Epithelial cell of prostate (primary cell): ENCODE measurements around the gene HCRTR2.
"Not testable (repeated sequence)": the region's sequence is repeated elsewhere in the genome, so short reads cannot be mapped to it uniquely, and the experiment has no call there.

Experiments
- DNase-seq: peaks from one replicate; pipeline ENCODE4 v3.0.0-alpha.2; 2011; ENCODE audit warnings: low read depth, low spot score
- H3K27ac ChIP-seq: fragments of 450-650 bp; 2 replicates; pipeline ENCODE4 v1.5.1; 2017; ENCODE audit warnings: mild to moderate bottlenecking

HCRTR2 gene

DNA sequence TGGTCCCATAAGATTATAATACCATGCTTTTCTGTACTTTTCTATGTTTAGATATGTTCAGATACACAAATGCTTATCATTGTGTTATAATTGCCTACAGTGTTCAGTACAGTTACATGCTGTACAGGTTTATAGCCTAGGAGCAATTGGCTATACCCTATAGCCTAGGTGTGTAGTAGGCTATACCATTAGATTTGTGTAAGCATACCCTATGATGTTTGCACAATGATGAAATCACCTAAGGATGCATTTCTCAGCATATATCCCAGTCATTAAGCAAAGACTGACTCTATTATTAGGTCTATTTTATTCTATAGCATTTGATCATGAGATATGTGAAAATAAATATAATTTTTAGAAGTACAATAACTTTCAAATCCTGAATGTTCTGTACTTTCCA, 36.6 kb downstream of the HCRTR2 start:
- no peak for DNase-seq

DNA sequence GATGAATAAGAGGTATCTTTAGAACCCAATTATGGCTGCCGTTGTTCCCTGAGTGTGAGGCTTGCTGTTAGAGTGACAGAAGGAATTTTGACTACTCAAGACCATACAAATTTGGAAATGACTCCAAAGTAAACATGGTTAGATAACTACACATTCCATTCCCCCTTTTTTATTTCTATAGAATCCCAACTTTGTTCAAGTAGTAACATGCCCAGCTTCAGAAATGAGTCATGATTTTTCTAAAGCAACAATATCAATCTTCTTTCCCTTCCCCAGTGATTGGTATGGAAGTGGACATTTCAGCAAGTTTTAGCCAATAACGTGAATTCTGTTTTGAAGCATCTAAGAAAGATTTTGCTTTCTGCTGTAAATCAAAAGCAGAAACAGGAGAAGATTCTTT, 37.8 kb downstream of the HCRTR2 start:
- no peak overlapping the region for H3K27ac ChIP-seq
- no peak for DNase-seq

More for the DNA sequence above, 36.6 kb downstream of the HCRTR2 start:
- H3K27ac ChIP-seq: no peak overlapping the region

DNA sequence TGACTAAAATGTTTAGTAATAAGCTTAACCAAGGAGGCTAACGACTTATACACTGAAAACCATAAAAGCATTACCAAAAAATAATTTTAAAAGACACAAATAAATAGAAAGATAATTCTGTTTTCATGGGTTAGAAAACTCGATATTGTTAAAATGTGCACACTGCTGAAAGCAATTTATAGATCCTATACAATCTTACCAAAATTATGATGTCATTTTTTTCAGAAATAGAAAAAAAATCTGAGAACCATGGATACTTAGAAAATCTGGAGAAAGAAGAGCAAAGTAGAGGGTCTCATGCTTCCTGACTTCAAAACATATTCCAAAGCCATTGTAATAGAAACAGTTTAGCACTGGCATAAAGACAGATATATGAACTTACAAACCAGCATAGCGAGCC, 46.6 kb downstream of the HCRTR2 start:
- DNase-seq: no peak

DNA sequence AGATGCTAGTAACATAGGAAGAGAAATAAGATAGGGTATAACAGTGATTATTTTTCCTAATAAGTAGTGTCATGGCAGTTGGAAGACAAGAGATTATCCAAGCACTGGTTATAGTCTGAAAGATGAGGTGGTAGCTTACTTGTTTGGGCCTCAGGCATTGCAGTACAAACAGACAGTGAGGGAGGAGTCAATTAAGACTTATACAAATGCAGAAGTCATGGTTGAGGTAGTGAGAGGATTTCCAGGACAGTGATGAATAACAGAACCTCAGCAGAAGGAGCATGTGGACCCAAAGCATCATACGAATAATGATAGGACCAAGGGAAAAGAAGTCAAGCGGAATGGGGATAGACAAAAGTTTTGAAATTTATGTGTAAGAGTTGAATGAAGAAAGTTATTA, 53.5 kb downstream of the HCRTR2 start:
- no peak for DNase-seq
- H3K27ac ChIP-seq: no peak overlapping the region

More for the DNA sequence above, 46.6 kb downstream of the HCRTR2 start:
- no peak overlapping the region for H3K27ac ChIP-seq

DNA sequence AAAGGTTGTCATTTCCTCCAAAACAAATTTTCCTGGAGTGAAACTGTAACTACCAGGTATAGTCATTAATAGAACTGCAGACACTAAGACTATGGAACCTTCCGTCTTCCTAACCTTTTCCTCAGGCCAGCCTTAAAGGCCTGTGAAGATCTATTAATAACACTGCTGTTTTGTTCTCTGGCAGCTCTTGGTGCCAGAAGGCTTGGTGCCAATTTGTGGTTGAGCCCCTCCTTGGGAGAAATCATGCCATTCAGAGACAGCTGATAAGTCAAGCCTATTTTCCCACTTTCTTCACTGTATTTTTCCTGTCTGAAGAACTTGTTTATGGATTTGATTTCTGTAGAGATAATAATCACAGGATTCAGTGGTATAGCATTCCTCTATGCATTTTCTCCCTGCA, 64.8 kb downstream of the HCRTR2 start:
- H3K27ac ChIP-seq: no peak overlapping the region
- DNase-seq: no peak

DNA sequence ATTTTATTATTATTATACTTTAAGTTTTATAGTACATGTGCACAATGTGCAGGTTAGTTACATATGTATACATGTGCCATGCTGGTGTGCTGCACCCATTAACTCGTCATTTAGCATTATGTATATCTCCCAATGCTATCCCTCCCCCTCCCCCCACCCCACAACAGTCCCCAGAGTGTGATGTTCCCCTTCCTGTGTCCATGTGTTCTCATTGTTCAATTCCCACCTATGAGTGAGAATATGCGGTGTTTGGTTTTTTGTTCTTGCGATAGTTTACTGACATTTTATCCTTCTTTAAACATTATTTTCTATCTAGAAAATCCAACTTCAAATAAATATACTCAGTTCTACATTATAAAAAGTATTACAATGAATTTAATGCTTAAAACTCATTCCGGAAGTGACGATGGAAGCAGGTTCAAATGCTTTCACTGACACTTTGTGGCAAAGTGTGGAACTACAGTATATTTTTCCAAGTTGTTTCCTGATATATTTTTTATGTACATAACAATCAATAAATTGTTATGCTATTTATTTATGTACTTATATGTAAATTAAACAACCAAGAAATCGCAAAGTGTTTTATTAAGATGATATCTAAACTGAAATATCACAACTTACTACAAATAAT, 66.8 kb downstream of the HCRTR2 start:
- DNase-seq, H3K27ac ChIP-seq: not testable (repeated sequence)

DNA sequence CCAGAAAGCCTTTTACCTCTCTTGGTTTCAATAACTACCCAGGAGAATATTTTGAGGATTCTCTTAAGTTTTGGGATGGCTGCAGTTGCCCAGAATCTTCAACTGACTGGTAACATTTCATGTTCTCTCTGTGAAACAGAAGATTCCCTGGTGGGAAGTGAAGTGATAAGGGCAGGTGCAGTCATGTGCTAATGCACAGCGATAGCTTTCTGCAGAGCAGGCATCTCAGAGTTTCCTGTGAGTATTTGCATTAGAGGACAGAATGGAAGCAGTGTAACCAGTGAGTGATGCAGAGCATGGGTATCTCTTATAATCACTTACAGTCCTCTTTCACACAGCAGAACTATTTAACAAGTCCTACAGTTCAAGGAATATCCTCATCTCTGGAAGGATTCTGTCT, 76.1 kb downstream of the HCRTR2 start:
- no peak for DNase-seq
- no peak overlapping the region for H3K27ac ChIP-seq

DNA sequence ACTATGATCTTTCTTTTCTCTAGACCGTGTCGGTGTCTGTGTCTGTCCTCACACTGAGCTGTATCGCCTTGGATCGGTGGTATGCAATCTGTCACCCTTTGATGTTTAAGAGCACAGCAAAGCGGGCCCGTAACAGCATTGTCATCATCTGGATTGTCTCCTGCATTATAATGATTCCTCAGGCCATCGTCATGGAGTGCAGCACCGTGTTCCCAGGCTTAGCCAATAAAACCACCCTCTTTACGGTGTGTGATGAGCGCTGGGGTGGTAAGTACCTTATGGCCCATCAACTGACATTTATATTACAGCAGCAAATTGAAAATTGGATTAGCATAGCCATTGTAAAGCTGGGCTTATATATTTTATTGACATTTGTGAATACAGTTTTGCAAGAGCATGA, 80.8 kb downstream of the HCRTR2 start:
- DNase-seq: no peak
- no peak overlapping the region for H3K27ac ChIP-seq

DNA sequence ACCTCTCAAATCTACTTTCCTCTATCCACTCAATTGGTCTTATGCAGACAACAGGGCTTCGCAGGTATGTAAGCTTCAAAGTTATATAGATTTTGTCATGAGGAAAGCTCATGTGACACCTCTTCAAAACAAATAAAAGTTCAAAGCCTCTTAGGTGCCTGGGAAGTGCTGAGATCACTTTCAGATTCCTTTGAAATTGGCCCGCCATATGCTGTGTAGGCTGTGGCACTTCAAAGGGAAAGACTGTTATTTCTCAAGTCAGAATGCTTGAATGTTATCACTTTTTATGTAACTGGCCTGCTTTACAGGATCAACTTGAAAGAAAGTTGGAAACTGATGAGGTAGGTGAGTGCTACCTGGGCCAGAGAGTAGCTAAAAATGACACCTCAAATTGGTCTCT, 85.9 kb downstream of the HCRTR2 start:
- no peak for DNase-seq
- H3K27ac ChIP-seq: no peak overlapping the region

DNA sequence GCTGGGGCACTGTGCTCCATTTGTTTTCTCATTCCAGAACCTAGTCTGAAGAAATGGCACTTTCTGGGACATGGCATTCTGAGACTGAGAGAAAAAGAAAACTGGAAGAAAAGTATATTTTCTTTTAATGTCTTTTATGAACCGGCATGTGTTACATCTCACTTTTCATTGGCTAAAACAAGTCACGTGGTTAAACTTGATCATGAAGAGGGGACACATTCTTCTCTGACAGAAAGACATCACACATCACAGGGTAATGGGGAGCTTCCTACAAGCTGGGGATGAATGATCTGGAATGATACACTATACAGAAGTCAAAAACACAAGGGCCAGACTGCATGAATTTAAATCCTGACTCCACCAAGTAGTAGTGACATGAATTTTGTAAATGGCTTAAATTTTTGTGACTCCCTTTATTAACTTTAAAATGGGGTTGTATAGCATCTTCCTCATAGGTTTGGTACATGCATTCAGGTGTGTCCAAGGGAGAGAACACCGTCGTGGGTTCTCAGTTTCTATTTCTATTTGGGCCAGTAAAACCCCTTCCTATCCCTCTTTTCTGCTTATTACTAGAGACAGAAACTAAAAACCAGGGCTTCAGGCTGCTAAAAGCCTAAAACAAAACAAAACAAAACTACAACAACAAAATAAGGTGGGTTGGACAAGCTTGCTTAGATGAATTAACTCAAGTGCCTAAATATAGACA, 91.2 kb downstream of the HCRTR2 start:
- H3K27ac ChIP-seq: no peak overlapping the region
- DNase-seq: no peak

DNA sequence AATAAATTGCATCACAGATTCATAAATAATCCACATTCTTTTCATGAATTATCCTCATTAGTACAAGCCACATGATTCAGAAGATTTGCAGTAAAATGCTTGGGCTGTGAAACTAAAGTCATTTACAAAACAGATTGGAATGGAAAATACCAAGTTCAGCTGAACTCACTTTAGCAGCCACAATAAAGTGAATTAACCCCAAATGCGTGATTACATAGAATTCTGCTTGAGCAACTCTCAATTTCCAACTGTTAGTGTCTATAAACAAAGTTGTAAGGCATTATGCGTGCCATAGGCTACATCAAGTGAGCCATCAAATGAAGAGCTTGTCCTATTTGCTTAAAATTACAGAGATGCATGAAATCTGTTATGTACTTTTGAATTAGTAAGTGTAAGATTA, 92.6 kb downstream of the HCRTR2 start:
- H3K27ac ChIP-seq: no peak overlapping the region
- no peak for DNase-seq

DNA sequence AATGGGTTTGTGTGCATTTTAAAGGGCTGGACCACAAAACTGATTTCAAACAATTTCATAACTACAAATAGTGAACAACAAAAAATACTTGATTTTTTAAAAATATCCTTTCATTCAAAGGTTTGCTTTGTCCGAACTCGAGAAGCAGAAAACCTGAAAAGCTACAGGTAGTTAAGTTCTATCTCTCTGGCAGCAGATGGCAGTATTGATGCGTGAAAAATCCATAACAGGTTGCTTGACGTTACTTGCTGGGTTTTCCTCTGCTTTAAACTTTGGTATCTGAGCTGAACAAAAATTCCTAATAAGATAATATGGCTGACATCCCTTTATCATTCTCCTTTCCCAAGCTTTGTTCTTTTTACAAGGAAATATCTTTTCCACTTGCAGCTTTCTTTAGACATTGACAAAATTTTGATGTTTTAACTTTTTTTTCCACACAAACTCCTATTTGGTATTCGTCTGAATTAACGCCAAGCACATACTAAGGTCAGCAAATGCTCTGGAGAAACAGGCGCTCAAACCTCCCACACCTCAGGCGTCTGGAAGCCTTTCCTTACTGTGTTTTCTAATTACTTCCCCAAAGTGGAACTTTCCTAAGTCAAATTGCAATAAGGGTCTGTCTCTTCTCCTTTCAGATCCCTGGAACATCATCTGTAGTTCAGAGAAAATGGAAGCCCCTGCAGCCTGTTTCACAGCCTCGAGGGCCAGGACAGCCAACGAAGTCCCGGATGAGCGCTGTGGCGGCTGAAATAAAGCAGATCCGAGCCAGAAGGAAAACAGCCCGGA, 102.6 kb downstream of the HCRTR2 start:
- peak; percentile 22 for DNase-seq

DNA sequence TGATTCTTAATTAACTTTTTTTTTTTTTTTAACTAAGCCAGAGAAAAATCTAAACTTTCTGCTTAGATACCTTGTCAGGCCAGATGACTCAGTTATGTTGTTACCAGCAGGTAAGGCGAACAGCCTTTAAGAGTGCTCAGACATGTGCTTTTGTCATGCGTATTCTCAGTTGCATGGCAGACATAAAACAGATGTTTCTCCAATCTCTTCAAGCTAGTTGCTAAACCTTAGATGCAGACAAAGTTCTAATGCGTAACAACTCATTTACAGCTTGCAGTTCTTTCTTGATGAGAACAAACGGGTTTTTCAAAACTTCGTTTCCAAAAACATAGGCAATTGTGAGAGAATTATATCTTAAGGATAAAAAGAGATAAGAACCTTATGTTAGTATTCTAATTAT, 103.3 kb downstream of the HCRTR2 start:
- DNase-seq: no peak
- H3K27ac ChIP-seq: no peak overlapping the region

More for the DNA sequence above, 102.6 kb downstream of the HCRTR2 start:
- H3K27ac ChIP-seq: no peak overlapping the region

DNA sequence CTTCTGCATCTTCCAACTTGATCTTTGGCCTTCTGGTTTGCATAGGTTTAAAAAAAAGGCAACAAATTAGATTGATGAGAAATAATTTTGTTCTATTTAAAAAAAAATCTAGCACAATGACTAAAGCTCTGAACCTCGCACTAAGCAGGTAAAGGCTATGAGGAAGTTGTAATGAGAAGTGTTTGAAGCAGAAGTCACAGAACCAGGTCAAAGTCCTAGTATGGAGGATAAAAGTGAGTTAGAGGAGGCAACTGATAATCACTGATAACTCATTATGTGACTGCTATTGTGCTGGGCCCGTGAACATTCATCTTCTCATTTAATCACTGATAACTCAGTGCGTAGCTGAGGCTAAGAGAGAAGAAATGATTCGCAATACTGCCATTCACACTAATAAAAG, 106.9 kb downstream of the HCRTR2 start:
- no peak for DNase-seq
- no peak overlapping the region for H3K27ac ChIP-seq

DNA sequence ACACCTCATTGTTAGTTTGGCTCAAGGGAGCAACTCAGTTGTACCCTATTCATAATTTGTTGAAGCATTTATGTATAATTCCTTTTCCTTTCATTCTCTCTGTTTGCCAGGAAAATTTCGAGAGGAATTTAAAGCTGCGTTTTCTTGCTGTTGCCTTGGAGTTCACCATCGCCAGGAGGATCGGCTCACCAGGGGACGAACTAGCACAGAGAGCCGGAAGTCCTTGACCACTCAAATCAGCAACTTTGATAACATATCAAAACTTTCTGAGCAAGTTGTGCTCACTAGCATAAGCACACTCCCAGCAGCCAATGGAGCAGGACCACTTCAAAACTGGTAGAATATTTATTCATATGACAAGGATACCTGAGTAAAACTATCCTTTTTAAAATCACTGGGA, 107.8 kb downstream of the HCRTR2 start:
- DNase-seq: no peak

DNA sequence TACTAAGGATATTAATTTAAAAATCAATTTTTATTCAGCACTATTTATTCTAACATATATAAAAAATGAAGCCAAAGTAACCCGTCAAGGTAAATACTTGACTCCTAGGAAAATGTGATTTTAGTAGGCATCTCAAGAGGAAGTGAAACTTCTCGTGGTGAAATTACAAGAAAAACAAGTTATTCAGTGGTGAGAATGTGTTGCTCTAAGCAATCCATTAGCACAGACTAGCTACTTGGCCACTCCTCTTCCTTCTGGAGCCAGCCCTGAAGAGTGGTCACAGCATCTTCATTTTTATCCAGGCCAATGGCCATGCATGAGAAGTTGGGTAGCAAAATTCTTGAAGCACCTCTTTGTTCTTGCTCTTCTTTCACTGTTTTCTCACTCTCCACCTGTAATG, 112.5 kb downstream of the HCRTR2 start:
- H3K27ac ChIP-seq: no peak overlapping the region
- no peak for DNase-seq

More for the DNA sequence above, 107.8 kb downstream of the HCRTR2 start:
- no peak overlapping the region for H3K27ac ChIP-seq

DNA sequence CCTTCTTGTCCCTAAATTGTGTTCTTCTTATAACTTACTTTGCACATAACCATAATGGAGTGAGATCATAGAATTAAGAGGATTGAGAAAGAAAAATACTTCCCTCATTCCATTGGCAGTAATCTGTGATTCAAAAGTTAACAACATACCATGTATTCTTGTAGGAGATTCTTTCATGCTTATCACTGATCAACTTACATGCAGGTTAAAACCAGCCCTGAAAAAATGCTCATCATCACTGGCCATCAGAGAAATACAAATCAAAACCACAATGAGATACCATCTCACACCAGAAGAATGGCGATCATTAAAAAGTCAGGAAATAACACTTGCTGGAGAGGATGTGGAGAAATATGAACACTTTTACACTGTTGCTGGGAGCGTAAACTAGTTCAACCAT, 116.4 kb downstream of the HCRTR2 start:
- peak; percentile 8 for DNase-seq

DNA sequence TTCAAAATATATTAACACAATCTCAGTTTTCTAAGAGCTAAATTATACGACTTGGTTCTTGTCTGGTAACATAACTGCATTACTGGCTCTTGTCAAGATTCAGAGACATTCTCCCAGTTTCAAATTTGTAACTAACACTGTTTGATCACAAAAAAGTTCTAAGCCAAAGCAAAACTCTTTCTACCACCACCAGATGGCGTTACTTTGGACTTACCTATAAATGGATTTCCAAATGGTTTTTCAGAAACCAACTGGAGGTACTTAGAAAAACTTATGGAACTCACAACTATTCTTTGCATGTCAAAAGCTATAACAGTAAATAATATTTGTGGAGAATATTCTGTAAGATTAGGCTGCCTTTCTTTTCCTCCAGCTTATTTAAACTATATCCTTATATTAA, 118.8 kb downstream of the HCRTR2 start:
- no peak overlapping the region for H3K27ac ChIP-seq
- DNase-seq: no peak

More for the DNA sequence above, 116.4 kb downstream of the HCRTR2 start:
- H3K27ac ChIP-seq: no peak overlapping the region

DNA sequence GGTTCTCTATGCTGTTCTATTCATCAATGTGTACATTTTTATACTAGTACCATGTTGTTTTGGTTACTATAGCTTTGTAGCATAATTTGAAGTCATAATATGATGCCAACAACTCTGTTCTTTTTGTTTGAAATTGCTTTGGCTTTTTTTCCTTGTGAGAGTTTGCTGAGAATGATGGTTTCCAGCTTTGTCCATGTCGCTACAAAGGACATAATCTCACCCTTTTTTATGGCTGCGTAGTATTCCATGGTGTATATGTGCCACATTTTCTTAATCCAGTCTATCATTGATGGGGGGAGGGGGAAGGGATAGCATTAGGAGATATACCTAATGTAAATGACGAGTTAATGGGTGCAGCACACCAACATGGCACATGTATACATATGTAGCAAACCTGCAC, 122.9 kb downstream of the HCRTR2 start:
- not testable (repeated sequence) for DNase-seq, H3K27ac ChIP-seq

DNA sequence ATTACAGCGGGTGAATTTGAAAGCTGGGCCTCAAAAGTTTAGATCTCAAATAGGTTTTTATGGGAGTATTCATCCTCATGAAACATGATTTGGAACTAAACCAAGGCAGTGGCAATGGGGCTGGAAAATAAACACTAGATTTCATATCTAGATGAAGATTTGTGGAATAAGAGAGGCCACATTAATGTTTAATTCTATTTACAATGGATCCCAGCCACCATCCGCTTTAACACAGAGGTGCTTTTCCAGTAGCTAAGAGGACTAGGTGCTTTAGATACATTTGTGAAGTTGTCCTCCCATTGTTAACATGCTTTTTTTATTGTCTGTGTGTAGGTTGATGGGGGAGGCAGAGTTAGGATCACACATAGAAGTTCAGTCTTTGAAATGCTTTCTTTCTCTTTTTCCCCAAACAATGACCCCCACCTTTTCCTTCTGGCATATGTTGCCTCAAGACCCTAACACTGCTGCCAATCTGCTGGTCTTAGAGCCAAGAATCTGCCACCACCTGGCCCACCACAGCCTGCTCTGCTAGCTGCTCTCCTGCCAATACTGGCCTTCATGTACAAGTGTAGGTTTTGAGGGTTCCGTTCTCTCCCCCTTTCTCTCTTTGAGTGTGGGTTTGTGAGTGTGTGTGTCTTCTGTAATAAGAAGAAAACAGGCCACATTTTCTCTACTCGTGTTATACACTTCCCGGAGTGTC, 125.1 kb downstream of the HCRTR2 start:
- no peak overlapping the region for H3K27ac ChIP-seq
- no peak for DNase-seq

DNA sequence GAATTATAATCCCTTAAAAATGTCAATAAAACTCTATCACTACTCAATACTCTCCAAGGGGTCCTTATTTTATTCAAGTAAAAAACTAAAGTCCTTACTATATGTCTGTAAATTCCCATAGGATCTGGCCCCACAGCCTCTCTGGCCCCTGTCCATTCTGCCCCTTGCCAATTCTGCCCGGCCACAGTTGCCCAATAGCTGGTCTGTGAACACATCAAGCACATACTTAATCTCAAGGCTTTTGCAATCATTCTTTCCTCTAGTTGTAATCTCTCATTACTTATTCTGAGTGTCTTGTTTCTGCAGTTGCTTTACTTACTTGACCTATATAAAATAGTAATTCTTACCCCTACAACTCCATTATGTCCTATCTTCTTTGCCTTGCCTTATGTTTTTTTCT, 130.4 kb downstream of the HCRTR2 start:
- no peak for DNase-seq
- no peak overlapping the region for H3K27ac ChIP-seq
